Activated T-cell treated with anti-CD3 and anti-CD28 coated beads for 1 hour (primary cell): ENCODE results near the gene AKAP13.

ENCODE experiments used
- DNase-seq: peaks from one replicate; pipeline ENCODE4 v3.0.0-alpha.2; 2020; ENCODE audit warnings: low read depth

Gene AKAP13

GRCh38 chr15:85389306-85389650 is 8.9 kb downstream of the AKAP13 start:
- DNase-seq = no peak

- DNase-seq = no peak
Observed at GRCh38 chr15:85389772-85390171, 9.4 kb downstream of the AKAP13 start.

- DNase-seq = no peak
Observed at GRCh38 chr15:85393210-85393609, 12.8 kb downstream of the AKAP13 start.

GRCh38 chr15:85394554-85395333 is 14.3 kb downstream of the AKAP13 start:
- DNase-seq = no peak

- no peak for DNase-seq
Observed at GRCh38 chr15:85396554-85396953, 16.2 kb downstream of the AKAP13 start.

GRCh38 chr15:85397151-85397550 is 16.7 kb downstream of the AKAP13 start:
- no peak for DNase-seq

GRCh38 chr15:85397926-85398325 is 17.5 kb downstream of the AKAP13 start:
- DNase-seq = no peak

GRCh38 chr15:85398822-85399221 is 18.4 kb downstream of the AKAP13 start:
- no peak for DNase-seq

- no peak for DNase-seq
Observed at GRCh38 chr15:85399627-85400026, 19.2 kb downstream of the AKAP13 start.

GRCh38 chr15:85400606-85401005 is 20.2 kb downstream of the AKAP13 start:
- no peak for DNase-seq

- DNase-seq = no peak
Observed at GRCh38 chr15:85401108-85401774, 20.8 kb downstream of the AKAP13 start.

GRCh38 chr15:85402195-85402881 is 21.9 kb downstream of the AKAP13 start:
- no peak for DNase-seq

GRCh38 chr15:85403745-85404144 is 23.3 kb downstream of the AKAP13 start:
- no peak for DNase-seq

GRCh38 chr15:85404176-85404917 is 23.9 kb downstream of the AKAP13 start:
- DNase-seq = no peak

- no peak for DNase-seq
Observed at GRCh38 chr15:85404918-85405866, 24.8 kb downstream of the AKAP13 start.

GRCh38 chr15:85406916-85407315 is 26.5 kb downstream of the AKAP13 start:
- DNase-seq = no peak

- no peak for DNase-seq
Observed at GRCh38 chr15:85407421-85408269, 27.2 kb downstream of the AKAP13 start.

GRCh38 chr15:85408270-85408746 is 27.9 kb downstream of the AKAP13 start:
- no peak for DNase-seq

GRCh38 chr15:85412066-85412465 is 31.7 kb downstream of the AKAP13 start:
- no peak for DNase-seq
